WTC11 (cell line): Measurements from ENCODE around the gene LRRC28. TPM values are rescaled to one million over a fixed set of nuclear protein-coding genes. Genes with fewer than 3 reads are reported as not detected.

Source experiments
- ATAC-seq: fragments of 200-7000 bp; cut with Tn5 transposase; 2 replicates; pipeline ENCODE4 v1.10.0; 2021; ENCODE audit warnings: mild to moderate bottlenecking, moderate library complexity
- CTCF ChIA-PET: fragments of 300-600 bp; sonication (Branson Sonifier 250); formaldehyde crosslinking; loops from one replicate; lab custom pipeline; 2021; ENCODE audit warnings: antibody characterized with exemption; lab: Charles Lee
- POLR2A ChIA-PET: fragments of 350-600 bp; sonication (Branson Sonifier 250); formaldehyde crosslinking; loops from one replicate; lab custom pipeline; 2021; ENCODE audit warnings: antibody characterized with exemption; lab: Charles Lee
- DNase-seq: peaks from one replicate; pipeline ENCODE4 v3.0.0; 2021; ENCODE audit warnings: low spot score
- H3K27ac Mint-ChIP-seq: 2 replicates; pipeline ENCODE4 v1.8.0; 2021; ENCODE audit warnings: mixed read lengths
- H3K27me3 Mint-ChIP-seq: 2 replicates; pipeline ENCODE4 v1.8.0; 2021; ENCODE audit warnings: low read depth, mild to moderate bottlenecking, moderate library complexity, mixed read lengths
- H3K36me3 Mint-ChIP-seq: 2 replicates; pipeline ENCODE4 v1.8.0; 2021; ENCODE audit warnings: mixed read lengths
- H3K4me1 Mint-ChIP-seq: 2 replicates; pipeline ENCODE4 v1.8.0; 2022; ENCODE audit warnings: mixed read lengths
- H3K4me3 Mint-ChIP-seq: 2 replicates; pipeline ENCODE4 v1.8.0; 2021; ENCODE audit warnings: mild to moderate bottlenecking, moderate library complexity, mixed read lengths
- H3K9me3 Mint-ChIP-seq: 2 replicates; pipeline ENCODE4 v1.8.0; 2021; ENCODE audit warnings: mixed read lengths
- ATF1 ChIP-seq: sonication (generic); formaldehyde crosslinking; IDR thresholded peaks from 2 replicates; pipeline ENCODE4 v1.8.1; 2023; ENCODE audit warnings: mild to moderate bottlenecking, moderate library complexity, missing genetic modification reagents
- CBFB ChIP-seq: sonication (generic); formaldehyde crosslinking; IDR thresholded peaks from 2 replicates; pipeline ENCODE4 v1.8.1; 2022; ENCODE audit warnings: mild to moderate bottlenecking, low read depth, missing genetic modification reagents
- CREM ChIP-seq: sonication (generic); formaldehyde crosslinking; IDR thresholded peaks from 2 replicates; pipeline ENCODE4 v1.8.1; 2022; ENCODE audit warnings: mild to moderate bottlenecking, missing genetic modification reagents, moderate library complexity
- ESRRA ChIP-seq: sonication (generic); formaldehyde crosslinking; IDR thresholded peaks from 2 replicates; pipeline ENCODE4 v1.8.1; 2022; ENCODE audit warnings: mild to moderate bottlenecking, missing genetic modification reagents, borderline replicate concordance
- FOXJ3 ChIP-seq: sonication (generic); formaldehyde crosslinking; IDR thresholded peaks from 2 replicates; pipeline ENCODE4 v1.9.0; 2021; ENCODE audit warnings: missing genetic modification reagents, mild to moderate bottlenecking, borderline replicate concordance
- HMGA2 ChIP-seq: fragments of 250-450 bp; sonication (Bioruptor Pico); IDR thresholded peaks from 2 replicates; pipeline ENCODE4 v1.4.0; 2021; ENCODE audit warnings: mild to moderate bottlenecking, moderate library complexity
- IRF2 ChIP-seq: sonication (generic); formaldehyde crosslinking; IDR thresholded peaks from 2 replicates; pipeline ENCODE4 v1.8.0; 2022; ENCODE audit warnings: low read depth, missing genetic modification reagents, borderline replicate concordance
- JUN ChIP-seq: sonication (generic); formaldehyde crosslinking; IDR thresholded peaks from 2 replicates; pipeline ENCODE4 v1.8.0; 2023; ENCODE audit warnings: mild to moderate bottlenecking, missing genetic modification reagents
- MYBL2 ChIP-seq: sonication (generic); formaldehyde crosslinking; IDR thresholded peaks from 2 replicates; pipeline ENCODE4 v1.8.1; 2023; ENCODE audit warnings: mild to moderate bottlenecking, moderate library complexity, missing genetic modification reagents
- NFATC4 ChIP-seq: fragments of 250-450 bp; sonication (Bioruptor Pico); IDR thresholded peaks from 2 replicates; pipeline ENCODE4 v1.9.0; 2021; ENCODE audit warnings: mild to moderate bottlenecking
- NFE2L1 ChIP-seq: sonication (generic); formaldehyde crosslinking; IDR thresholded peaks from 2 replicates; pipeline ENCODE4 v1.8.1; 2023; ENCODE audit warnings: missing genetic modification reagents
- NR1H2 ChIP-seq: sonication (generic); formaldehyde crosslinking; IDR thresholded peaks from 2 replicates; pipeline ENCODE4 v1.9.0; 2021; ENCODE audit warnings: mild to moderate bottlenecking, moderate library complexity, missing genetic modification reagents
- SOX15 ChIP-seq: fragments of 250-450 bp; sonication (Bioruptor Pico); IDR thresholded peaks from 2 replicates; pipeline ENCODE4 v1.9.0; 2021; ENCODE audit warnings: mild to moderate bottlenecking
- TCF7 ChIP-seq: sonication (generic); formaldehyde crosslinking; IDR thresholded peaks from 2 replicates; pipeline ENCODE4 v1.8.0; 2022; ENCODE audit warnings: mild to moderate bottlenecking, low read depth, missing genetic modification reagents, moderate library complexity
- TEAD1 ChIP-seq: sonication (generic); formaldehyde crosslinking; IDR thresholded peaks from 2 replicates; pipeline ENCODE4 v1.8.0; 2022; ENCODE audit warnings: mild to moderate bottlenecking, missing genetic modification reagents
- ZBTB21 ChIP-seq: sonication (generic); formaldehyde crosslinking; IDR thresholded peaks from 2 replicates; pipeline ENCODE4 v1.8.1; 2023; ENCODE audit warnings: mild to moderate bottlenecking, missing genetic modification reagents, borderline replicate concordance
- ZNF396 ChIP-seq: fragments of 250-450 bp; sonication (Bioruptor Pico); IDR thresholded peaks from 2 replicates; pipeline ENCODE4 v1.8.0; 2021; ENCODE audit warnings: mild to moderate bottlenecking, moderate library complexity, borderline replicate concordance
- total RNA-seq: library from RNA; stranded (reverse); gene quantifications from 3 replicates; pipeline ENCODE4 v1.2.3, GENCODE V29; 2021
- TF ChIP-seq, protein P1 (sequence below): fragments of 250-450 bp; sonication (Bioruptor Pico); IDR thresholded peaks from 2 replicates; pipeline ENCODE4 v1.8.0; 2021; ENCODE audit warnings: mild to moderate bottlenecking
- TF ChIP-seq, protein P2 (sequence below): sonication (generic); formaldehyde crosslinking; IDR thresholded peaks from 2 replicates; pipeline ENCODE4 v1.8.0; 2022; ENCODE audit warnings: mild to moderate bottlenecking, missing genetic modification reagents
- TF ChIP-seq, protein P3 (sequence below): sonication (generic); formaldehyde crosslinking; IDR thresholded peaks from 2 replicates; pipeline ENCODE4 v1.8.1; 2022; ENCODE audit warnings: low read depth, missing genetic modification reagents, borderline replicate concordance
- TF ChIP-seq, protein P4 (sequence below): sonication (generic); formaldehyde crosslinking; conservative IDR thresholded peaks from 2 replicates; pipeline ENCODE4 v1.8.1; 2022; ENCODE audit warnings: mild to moderate bottlenecking, missing genetic modification reagents
- TF ChIP-seq, protein P5 (sequence below): fragments of 250-450 bp; sonication (Bioruptor Pico); IDR thresholded peaks from 2 replicates; pipeline ENCODE4 v1.9.0; 2021; ENCODE audit warnings: mild to moderate bottlenecking, borderline replicate concordance
- TF ChIP-seq, protein P6 (sequence below): sonication (generic); formaldehyde crosslinking; IDR thresholded peaks from 2 replicates; pipeline ENCODE4 v1.8.1; 2023; ENCODE audit warnings: mild to moderate bottlenecking, moderate library complexity, missing genetic modification reagents

LRRC28 gene
- total RNA-seq, 1 experiment from 2014 or later, result 18.4 TPM

DNA sequence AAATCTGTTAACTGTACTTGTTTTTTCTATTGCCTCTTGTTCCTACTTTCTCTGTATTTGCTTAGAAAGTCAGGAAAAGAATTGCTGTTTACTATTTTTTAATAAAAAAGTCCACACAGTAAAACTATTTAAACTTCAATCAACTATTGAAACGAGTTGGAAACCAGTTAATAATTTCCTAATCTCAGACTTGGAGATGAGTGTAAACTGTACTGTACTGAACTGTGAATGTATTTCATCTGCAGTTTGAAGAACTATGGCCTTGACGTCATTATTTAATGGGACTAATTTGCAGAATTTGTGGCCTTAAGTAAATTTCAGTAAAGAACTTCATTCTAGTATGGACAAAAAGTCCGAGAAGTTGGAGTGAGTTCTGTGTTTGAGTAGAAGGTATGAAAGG, 89.1 kb downstream of the LRRC28 start:
- Mint-ChIP-seq H3K9me3 (no peaks in the 10 kb centered on the region), H3K36me3 (no peaks in the 10 kb centered on the region), H3K4me3 (no peak overlapping the region), H3K4me1 (no peaks in the 10 kb centered on the region), H3K27ac (no peak overlapping the region), H3K27me3 (no peaks in the 10 kb centered on the region)
- POLR2A ChIA-PET, result no interaction called here
- ATAC-seq (no peak), DNase-seq (no peak)
- TF ChIP-seq ZNF396 (CRISPR knock-in tag), result no peak
- no peak for TF ChIP-seq NR1H2
- no peak for TF ChIP-seq CREM (CRISPR knock-in tag)
- TF ChIP-seq SOX15, result no peak
- no peak for TF ChIP-seq ATF1 (CRISPR knock-in tag)
- no peak for TF ChIP-seq ESRRA (CRISPR knock-in tag)
- CTCF ChIA-PET, result interaction anchor here (0.8 kb wide), 1 partner anchor 364 kb away, joined by 3 read pairs; no protein-coding TSS in a partner anchor

DNA sequence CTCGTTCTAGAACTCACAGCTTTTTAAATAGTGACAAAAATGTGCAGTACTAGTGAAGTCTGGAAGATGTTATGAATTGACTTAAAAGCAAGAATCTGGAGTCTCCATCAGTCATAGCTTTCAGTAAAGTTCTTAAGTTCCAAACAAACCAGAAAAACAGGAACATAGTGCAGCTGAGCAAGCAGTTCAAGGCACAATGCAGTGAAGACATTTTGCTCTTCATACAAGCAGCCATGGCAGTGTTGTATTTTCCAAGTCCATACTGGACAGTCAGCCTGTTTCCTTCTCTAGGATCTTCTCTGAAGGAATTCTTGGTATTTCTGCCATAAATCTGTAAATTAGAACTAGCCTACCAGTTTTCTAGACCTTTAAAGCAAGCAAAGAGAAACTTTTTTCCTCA, 90.5 kb downstream of the LRRC28 start:
- ChIA-PET CTCF (interaction anchor here (1.5 kb wide), 1 partner anchor 363 kb away, joined by 6 read pairs; no protein-coding TSS in a partner anchor), POLR2A (interaction anchor here (0.6 kb wide), 1 partner anchor 79 kb away, joined by 7 read pairs; no protein-coding TSS in a partner anchor)
- ATAC-seq (no peak), DNase-seq (no peak)
- Mint-ChIP-seq H3K9me3 (no peaks in the 10 kb centered on the region), H3K36me3 (no peaks in the 10 kb centered on the region), H3K27me3 (no peaks in the 10 kb centered on the region), H3K4me1 (no peaks in the 10 kb centered on the region), H3K27ac (no peak overlapping the region), H3K4me3 (no peak overlapping the region)
- TF ChIP-seq, protein P1, sequence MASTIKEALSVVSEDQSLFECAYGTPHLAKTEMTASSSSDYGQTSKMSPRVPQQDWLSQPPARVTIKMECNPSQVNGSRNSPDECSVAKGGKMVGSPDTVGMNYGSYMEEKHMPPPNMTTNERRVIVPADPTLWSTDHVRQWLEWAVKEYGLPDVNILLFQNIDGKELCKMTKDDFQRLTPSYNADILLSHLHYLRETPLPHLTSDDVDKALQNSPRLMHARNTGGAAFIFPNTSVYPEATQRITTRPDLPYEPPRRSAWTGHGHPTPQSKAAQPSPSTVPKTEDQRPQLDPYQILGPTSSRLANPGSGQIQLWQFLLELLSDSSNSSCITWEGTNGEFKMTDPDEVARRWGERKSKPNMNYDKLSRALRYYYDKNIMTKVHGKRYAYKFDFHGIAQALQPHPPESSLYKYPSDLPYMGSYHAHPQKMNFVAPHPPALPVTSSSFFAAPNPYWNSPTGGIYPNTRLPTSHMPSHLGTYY (CRISPR knock-in tag), result no peak
- TF ChIP-seq, protein P2, sequence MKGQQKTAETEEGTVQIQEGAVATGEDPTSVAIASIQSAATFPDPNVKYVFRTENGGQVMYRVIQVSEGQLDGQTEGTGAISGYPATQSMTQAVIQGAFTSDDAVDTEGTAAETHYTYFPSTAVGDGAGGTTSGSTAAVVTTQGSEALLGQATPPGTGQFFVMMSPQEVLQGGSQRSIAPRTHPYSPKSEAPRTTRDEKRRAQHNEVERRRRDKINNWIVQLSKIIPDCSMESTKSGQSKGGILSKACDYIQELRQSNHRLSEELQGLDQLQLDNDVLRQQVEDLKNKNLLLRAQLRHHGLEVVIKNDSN (CRISPR knock-in tag), result no peak
- TF ChIP-seq ZBTB21 (CRISPR knock-in tag) (no peak), CREM (CRISPR knock-in tag) (no peak), JUN (CRISPR knock-in tag) (no peak), TEAD1 (CRISPR knock-in tag) (no peak), FOXJ3 (CRISPR knock-in tag) (no peak), NFATC4 (no peak), HMGA2 (CRISPR knock-in tag) (no peak), CBFB (CRISPR knock-in tag) (no peak), TCF7 (CRISPR knock-in tag) (no peak), NFE2L1 (no peak), IRF2 (CRISPR knock-in tag) (no peak), MYBL2 (CRISPR knock-in tag) (no peak)
- TF ChIP-seq, protein P3, sequence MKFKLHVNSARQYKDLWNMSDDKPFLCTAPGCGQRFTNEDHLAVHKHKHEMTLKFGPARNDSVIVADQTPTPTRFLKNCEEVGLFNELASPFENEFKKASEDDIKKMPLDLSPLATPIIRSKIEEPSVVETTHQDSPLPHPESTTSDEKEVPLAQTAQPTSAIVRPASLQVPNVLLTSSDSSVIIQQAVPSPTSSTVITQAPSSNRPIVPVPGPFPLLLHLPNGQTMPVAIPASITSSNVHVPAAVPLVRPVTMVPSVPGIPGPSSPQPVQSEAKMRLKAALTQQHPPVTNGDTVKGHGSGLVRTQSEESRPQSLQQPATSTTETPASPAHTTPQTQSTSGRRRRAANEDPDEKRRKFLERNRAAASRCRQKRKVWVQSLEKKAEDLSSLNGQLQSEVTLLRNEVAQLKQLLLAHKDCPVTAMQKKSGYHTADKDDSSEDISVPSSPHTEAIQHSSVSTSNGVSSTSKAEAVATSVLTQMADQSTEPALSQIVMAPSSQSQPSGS (CRISPR knock-in tag), result no peak
- TF ChIP-seq, protein P4, sequence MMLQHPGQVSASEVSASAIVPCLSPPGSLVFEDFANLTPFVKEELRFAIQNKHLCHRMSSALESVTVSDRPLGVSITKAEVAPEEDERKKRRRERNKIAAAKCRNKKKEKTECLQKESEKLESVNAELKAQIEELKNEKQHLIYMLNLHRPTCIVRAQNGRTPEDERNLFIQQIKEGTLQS, result no peak
- TF ChIP-seq, protein P5, sequence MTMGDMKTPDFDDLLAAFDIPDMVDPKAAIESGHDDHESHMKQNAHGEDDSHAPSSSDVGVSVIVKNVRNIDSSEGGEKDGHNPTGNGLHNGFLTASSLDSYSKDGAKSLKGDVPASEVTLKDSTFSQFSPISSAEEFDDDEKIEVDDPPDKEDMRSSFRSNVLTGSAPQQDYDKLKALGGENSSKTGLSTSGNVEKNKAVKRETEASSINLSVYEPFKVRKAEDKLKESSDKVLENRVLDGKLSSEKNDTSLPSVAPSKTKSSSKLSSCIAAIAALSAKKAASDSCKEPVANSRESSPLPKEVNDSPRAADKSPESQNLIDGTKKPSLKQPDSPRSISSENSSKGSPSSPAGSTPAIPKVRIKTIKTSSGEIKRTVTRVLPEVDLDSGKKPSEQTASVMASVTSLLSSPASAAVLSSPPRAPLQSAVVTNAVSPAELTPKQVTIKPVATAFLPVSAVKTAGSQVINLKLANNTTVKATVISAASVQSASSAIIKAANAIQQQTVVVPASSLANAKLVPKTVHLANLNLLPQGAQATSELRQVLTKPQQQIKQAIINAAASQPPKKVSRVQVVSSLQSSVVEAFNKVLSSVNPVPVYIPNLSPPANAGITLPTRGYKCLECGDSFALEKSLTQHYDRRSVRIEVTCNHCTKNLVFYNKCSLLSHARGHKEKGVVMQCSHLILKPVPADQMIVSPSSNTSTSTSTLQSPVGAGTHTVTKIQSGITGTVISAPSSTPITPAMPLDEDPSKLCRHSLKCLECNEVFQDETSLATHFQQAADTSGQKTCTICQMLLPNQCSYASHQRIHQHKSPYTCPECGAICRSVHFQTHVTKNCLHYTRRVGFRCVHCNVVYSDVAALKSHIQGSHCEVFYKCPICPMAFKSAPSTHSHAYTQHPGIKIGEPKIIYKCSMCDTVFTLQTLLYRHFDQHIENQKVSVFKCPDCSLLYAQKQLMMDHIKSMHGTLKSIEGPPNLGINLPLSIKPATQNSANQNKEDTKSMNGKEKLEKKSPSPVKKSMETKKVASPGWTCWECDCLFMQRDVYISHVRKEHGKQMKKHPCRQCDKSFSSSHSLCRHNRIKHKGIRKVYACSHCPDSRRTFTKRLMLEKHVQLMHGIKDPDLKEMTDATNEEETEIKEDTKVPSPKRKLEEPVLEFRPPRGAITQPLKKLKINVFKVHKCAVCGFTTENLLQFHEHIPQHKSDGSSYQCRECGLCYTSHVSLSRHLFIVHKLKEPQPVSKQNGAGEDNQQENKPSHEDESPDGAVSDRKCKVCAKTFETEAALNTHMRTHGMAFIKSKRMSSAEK (CRISPR knock-in tag), result no peak
- TF ChIP-seq, protein P6, sequence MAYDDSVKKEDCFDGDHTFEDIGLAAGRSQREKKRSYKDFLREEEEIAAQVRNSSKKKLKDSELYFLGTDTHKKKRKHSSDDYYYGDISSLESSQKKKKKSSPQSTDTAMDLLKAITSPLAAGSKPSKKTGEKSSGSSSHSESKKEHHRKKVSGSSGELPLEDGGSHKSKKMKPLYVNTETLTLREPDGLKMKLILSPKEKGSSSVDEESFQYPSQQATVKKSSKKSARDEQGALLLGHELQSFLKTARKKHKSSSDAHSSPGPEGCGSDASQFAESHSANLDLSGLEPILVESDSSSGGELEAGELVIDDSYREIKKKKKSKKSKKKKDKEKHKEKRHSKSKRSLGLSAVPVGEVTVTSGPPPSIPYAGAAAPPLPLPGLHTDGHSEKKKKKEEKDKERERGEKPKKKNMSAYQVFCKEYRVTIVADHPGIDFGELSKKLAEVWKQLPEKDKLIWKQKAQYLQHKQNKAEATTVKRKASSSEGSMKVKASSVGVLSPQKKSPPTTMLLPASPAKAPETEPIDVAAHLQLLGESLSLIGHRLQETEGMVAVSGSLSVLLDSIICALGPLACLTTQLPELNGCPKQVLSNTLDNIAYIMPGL (CRISPR knock-in tag), result no peak
